GM18520 (cell line): ENCODE measurements around the gene PAX7.
"Not testable (repeated sequence)": the region's sequence is repeated elsewhere in the genome, so short reads cannot be mapped to it uniquely, and the experiment has no call there.

Experiments used
- ATAC-seq: cut with Tn5 transposase; IDR thresholded peaks from one replicate; pipeline ENCODE4 v1.9.1; 2021; ENCODE audit not compliant: unreplicated experiment

The PAX7 gene

DNA sequence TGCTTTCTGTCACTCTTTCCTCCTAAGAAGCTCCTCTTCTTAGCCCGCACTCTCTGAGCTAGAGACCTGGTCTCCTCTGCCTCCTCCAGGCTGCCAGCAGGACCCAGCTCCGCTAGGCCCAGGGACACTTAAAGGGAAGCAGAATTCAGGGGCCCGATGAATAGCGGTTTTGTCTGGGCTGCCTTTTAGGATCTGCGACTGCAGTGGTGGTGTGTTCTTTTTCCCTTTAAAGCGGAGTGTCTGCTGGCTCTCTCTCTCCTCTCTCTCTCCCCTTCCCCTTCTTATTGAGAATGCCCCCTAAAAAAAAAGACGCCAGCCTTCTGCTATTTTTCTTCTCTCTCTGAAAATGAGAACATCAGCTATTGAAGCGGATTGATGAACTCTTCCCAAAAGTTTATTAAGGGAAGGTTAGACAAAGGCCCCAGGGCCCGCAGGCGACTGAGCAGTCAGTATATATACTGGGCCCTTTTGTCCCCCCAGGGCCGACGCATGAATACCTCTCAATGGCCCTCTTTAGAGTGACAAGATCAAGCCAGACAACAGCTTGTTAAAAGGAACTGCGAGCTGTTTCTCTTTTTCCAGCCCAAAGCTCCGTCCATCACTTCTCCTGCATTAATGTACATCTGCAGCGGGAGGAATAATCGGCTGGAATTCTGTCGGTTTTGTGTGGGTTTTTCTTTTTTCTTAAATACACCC, 27.0 kb downstream of the PAX7 start:
- no peak for ATAC-seq

DNA sequence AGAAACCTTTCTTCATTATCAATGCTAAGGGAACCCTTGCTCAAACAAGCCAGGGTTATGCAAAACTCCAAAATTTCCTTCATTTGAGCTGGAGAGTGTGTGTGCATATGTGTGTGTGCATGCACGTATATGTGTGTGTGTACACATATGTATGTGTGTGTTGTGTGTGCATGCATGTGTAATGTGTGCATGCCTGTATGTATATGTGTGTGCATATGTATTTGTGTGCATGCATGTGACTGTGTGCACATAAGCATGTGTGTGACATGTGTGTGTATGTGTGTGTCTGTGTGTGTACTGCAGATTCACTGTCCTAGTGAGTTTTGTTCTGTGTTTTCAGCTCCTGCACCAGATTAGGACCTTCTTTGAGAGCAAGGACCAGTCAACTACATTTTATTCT, 28.2 kb downstream of the PAX7 start:
- no peak for ATAC-seq

DNA sequence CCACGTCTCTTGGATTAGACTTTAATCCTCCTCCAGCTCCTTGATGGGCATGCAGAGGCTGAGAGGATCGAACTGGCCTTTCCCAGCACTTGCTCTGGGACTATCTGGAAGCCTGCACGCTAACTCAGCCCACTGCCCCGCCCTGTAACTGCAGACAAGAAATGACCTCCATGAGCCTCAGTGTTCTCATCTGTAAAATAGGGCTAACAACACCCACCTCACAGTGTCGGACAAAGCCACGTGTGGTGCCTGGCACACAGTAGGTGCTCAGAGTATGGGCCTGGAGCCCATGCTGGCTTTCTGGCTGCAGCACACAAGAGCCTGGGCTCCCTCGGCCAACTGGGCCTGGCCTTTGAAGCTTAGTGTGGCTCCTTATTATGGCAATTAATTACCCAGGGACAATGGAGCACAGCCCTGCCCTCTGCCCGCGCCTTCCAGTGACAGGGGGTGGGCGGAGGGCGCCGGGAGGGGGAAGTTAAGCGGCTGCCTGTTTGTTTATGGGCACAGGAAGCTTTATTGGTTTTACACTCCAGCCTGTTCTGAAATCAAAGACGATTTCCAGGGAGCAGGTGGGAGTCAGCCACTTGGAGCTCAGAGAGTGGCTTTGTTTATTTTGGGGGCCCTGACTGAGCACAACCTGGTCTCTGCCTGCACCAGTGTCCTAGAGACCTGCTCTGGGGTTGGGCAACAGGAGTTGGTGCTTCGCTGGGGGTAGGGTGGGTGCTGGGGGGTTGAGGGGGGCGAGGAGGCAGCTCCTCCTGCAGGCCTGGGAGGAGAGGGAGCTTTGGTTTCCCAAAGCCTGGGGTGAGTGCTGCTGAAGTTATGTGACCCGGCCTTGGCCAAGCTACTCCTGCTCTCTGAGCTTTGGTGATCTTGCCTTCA, 31.0 kb downstream of the PAX7 start:
- no peak for ATAC-seq

DNA sequence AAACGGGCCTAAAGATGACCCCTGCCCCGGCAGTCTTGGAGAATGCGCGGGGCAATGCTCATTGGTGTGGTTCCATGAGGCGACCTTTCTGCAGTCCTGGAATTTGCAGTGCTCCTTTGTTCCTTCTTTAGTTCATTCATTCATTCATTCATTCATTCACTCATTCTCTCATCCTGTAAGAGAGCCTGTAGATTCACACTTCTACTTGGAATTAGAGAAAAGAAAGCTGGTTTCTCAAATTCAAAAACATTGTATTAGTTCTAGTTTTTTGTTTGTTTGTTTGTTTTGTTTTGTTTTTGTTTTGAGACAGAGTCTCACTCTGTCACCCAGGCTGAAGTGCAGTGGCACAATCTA, 31.6 kb downstream of the PAX7 start:
- no peak for ATAC-seq

DNA sequence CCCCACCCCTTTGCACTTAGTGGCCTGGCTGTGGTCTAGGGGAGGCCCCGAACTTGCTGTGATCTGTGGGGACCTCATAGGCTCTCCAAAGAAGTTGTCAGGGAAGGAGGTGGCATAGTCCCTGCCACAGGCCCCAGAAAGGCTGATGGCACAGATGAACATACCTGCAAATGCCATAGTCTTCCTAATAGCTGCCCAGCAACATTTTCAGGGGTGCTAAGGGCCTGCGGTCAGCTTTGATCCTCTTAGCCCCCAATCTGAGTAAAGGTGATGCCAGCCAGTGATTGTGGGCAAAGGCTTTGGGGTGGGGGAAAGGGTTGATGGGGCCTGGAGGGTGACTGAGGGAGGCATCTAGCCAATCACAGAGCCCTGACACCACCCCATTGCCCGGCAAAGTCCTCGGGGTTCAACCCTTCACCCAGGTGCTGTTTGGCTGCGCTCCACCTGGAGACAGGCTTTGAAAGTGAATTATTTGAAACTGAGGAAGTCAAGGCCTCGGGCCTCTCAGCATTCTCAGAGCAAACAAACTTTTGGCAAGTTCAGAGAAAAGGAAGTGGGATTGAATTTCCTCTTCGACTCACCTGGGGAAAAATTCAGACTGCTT, 35.8 kb downstream of the PAX7 start:
- ATAC-seq = no peak

DNA sequence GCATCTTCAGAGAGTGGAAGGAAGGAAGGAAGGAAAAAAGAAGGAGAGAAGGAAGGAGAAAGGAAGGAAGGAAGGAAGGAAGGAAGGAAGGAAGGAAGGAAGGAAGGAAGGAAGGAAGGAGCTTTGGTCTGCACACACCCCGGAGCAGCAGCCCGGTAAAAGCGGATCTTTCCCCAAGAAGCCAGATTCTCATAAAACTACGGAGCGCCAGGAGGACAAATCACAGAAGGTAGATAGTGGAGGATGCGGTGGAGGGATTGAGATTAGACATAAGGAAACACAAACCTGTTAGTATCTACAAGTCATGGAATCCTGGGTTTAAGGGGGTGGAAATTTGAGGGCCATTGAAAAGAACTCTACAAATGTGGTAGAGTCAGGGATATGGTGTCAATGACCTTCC, 36.7 kb downstream of the PAX7 start:
- no peak for ATAC-seq

DNA sequence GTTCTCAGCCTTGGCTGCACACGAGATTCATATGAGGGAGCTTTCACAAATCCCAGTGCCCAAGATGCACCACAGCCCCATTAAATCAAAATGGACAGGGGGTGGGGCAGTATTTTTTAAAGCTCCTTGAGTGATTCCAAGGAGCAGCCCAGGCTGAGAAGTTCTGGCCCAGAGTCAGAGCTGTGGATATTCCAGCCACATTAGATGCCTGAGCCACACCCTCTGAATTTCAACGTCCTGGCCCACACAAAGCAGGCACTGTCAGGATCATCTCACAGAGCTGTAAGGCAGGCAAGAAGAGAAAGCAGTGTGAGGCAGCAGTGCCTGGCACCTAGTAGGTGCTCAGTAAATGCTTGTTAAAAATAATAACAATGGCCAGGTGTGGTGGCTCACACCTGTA, 37.4 kb downstream of the PAX7 start:
- ATAC-seq = no peak

DNA sequence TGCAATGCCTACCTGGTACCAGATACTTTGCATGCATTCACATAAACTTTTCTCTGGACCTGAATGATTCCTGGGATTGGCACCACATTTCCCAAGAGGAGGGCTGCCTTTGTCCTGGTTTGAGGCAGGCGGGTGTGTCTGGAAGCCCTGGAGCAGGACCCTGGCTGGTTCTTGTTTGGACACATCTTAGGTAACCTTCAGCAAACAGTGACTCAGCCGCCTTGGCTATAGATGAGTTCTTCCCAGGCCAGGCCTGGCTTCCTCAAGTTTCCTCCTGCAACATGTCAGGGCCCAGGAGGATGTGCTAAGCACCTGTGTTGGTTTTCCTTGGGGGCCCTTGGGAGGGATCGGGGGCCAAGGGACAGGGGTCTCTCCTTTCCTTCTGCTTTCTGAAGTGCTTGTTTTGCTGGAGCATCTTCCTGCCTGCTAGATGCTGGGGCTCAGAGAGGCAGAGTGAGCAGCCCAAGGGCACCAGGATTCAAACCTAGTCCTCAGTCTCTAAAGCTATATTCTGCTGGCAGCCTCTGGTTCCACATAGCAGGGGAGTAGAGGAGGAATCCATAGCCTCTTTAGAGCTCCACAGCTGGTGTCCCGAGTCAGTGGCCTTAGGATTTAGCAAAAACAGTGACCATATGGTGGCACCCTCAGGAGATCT, 38.2 kb downstream of the PAX7 start:
- ATAC-seq = no peak

DNA sequence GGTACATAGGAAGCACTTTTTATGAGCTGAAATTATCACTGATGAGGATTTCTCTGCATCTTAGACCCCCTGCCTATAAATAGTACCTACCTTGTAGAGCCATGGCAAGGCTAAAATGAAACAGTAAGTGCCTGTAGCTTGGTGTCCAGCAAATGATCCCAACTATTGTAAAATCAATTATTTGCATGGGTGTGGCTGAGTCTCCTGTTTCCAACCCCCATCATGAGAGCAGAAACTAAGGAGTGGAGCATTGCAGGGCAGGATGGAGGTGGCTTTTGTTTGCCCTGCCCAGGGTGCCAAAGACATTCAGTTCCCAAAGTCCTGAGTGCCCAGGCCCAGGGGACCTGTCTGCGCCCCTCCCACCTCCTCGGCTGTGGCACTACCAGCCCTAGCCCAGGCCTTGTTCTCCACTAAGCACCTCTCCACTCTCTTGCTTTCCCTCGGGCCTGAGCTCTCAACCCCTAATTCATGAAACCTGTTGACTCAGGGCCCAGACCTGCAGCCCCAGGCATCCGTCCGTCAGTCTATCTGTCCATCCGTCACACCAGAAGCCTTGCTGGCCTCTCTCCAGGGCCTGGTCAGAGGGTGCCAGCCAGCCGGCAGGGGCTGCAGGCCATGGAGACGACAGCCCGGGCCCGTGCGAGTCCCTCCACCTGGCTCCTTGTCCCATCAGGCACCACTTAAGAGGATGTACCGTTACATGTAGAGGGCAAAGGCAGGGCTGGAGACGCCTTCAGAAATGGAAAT, 39.6 kb downstream of the PAX7 start:
- no peak for ATAC-seq

DNA sequence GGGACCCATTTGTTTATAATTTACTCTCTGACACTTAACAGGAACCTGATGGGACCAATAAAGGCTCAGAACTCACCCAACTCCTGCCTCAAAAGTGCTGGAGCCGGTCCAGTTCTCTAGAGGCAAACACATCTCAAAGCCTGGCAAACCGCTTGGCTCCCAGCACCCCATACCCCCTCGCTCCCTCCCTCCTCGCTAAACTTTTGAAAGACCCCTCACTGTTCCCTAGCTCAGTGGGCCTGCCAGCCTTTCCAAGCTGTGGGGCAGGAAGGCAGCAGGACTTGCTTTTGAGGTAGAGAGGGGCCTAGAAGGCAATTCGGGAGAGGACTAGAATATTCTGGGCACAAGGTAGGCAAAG, 40.2 kb downstream of the PAX7 start:
- ATAC-seq = no peak

DNA sequence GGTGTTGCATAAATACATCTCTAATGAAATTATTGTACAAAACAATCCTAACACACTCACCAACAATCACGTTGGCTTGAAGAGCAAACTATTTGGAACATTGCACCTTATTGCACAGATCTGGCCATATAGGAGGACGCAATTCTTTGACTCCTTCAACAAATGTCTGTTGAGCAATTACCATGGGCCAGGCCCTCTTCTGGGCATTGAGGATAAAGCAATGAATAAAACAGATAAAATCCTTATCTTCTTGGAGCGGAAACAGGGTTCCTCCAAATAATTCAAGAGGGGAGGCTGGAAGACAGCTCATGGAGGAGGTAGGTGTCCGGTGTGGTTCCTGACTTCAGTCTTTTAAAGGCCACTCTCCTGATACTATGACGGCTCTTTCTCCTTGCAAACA, 43.3 kb downstream of the PAX7 start:
- ATAC-seq = no peak

DNA sequence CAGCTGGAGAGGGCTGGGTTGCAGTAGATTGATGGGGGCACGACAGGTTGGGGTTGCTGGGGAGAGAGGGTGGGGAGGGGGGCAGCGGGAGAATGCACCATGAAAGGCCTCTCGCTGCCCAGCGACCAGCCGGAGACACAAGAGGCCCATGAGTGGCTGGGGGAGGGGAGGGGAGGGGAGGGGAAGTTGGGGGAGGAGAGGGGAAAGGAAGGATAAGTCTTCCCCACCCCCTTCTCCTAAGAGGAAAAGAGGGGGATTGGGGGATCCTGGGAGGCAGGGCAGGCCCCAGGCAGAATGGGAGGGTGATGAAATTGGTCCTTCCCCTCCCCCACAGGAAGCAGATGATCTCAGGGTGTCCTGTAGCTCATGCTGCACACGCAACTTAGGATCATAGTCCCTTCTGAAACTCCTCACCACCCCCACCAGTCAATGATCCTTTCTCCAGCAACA, 45.7 kb downstream of the PAX7 start:
- no peak for ATAC-seq

DNA sequence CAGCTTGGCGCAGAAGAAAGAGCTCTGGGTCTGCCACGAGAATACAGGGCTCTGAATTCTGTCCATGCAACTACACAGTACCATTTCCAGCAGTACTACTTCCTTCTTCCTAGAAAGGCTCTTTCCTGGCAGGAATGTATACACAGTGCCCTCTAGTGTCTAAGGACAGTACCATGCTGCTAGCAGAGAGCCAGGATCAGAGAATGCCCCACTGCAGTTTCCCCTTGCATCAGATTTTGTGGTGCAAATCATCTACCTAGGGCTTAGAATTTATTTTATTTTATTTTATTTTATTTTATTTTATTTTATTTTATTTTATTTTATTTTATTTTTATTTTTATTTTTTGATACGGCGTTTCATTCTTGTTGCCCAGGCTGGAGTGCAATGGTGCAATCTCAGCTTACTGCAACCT, 50.8 kb downstream of the PAX7 start:
- no peak for ATAC-seq

DNA sequence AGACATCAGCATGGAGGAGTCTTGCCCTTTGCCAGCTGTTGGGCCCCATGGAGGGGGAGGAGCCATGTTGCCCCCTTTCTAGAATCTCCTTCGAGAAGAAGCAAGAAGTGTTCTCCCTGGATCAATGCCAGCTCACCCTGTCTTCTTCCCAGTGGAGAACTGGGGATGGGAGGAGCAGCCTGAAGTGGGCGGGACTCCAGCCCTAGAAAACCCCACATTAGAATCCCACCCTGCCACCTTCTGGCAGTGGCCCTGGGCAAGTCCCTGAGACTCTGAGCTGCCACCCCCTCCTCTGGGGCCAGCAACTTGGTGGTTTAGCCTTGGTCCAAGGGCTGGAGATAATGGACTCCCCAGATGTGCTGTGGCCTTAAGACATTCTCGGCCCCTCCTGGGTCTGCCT, 51.7 kb downstream of the PAX7 start:
- ATAC-seq = no peak

DNA sequence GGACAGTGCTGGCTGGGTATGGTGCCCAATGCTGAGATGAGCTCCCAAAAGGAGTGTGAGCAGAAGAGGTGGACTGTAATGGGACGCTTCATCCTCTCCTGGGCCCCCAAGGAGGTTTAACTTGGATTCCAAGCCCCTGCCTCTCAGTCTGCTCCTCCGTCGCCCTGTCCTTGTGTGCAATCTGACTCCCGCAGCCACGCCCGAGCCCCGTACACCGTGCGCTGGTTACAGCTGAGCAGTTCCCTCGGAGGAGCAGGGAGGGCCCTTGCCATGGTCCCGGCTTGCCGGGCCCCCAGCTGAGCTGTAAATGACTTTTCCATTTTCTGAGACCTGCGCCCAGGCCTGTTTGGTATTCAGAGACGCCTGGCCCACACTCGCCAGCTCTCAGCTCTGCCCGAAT, 53.7 kb downstream of the PAX7 start:
- no peak for ATAC-seq

DNA sequence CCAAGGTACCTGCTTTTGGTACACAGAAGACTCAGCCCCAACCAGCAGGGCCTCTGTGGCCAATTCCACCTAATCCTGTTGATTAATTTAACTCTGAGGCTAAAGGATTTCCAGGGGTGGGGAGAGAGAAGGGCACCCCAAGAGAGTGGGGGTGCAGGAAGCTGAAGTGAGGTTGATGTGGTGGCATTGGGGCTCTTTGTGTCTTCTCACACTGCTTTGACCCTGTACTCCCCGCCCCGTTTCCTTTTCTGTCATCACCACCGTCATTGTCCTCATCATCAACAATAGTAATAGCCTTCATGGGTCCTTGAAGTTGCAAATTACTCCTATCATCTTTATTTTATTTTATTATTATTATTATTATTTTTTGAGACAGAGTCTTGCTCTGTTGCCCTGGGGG, 55.9 kb downstream of the PAX7 start:
- no peak for ATAC-seq

DNA sequence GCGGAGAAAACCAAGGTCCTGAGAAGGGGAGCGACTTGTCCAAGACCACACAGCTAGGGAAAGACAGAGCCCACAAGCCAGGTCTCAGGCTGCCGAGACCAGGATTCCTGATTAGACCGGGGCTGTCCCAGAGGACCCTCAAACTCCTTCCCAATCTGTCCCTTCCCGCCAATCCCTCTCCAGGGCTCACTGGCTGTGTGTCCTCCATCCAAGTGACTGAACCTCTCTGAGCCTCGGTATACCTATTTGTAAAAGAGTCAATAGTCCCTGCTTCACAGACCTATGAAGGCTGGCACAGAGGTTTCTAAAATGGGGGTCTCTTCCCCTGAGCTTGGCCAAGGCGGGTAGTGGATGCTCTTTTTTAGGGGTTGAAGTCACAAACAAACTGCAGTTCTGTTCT, 56.6 kb downstream of the PAX7 start:
- no peak for ATAC-seq

DNA sequence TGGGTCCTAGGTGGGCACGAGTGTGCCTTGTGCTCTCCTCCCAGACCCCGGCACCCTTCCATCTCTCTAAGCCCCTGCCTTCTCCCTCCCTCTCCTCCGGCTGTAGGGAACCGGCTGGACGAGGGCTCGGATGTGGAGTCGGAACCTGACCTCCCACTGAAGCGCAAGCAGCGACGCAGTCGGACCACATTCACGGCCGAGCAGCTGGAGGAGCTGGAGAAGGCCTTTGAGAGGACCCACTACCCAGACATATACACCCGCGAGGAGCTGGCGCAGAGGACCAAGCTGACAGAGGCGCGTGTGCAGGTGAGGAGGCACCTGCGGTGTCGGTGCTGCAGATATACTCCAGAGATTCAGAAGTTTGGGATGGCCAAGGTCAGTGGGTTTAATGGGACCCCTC, 61.0 kb downstream of the PAX7 start:
- ATAC-seq = no peak

DNA sequence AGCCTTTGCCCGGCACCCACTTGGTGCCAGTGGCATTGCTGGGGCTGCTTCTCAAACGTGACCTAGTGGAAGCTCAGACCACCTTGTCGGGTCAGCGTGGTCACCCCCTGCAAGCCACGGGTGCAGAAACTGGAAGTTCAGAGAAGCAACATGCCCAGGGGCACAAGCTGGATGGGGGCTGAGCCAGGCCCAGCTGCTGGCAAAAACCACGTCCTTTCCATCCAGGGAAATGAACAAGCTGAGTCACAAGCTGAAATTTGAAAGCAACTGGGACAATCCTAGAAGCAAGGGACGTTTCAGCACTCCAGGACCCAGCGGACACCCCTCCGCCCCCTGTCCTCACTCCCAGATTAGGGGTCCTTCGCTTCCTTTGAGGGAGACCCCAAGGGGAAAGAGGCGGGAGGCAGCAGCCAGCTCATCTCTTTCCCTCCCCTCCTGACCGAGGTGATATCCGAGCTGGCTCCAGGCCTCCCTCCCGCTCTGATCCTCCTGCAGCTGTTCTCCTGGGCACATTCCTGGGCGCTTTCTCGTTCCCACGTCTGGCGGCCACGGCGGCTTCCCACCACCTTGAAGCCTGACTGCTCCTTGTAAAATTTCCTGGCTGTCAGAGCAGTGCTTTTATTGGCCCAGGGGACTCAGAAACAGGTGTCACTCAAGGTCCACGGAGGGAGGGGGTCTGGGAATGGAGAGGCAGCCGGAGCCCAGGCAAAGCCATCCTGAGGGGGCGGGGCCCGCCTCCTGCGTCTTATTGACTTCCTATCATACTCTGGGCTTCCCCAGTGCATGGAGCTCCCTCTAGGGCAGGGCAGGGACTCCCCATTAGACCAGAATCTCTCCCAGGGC, 62.8 kb downstream of the PAX7 start:
- ATAC-seq = no peak

DNA sequence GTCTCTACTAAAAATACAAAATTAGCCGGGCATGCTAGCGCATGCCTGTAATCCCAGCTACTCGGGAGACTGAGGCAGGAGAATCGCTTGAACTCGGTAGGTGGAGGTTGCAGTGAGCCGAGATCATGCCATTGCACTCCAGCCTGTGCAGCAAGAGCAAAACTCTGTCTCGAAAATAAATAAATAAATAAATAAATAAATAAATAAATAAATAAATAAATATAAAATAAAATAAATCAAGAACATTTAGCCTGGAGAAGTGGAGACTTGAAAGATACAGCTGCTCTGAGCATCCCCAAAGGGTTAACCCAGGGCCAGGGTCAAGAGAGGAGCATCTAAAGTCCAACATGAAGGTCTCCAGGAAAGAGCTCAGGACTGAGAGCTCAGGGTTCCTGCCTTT, 63.6 kb downstream of the PAX7 start:
- ATAC-seq = not testable (repeated sequence)
